Neural crest cell (in vitro differentiated cells): ENCODE results near the gene SSC4D. TPM values are rescaled to one million over a fixed set of nuclear protein-coding genes. Genes with fewer than 3 reads are reported as not detected.
"Not testable (repeated sequence)": the region's sequence is repeated elsewhere in the genome, so short reads cannot be mapped to it uniquely, and the experiment has no call there.

ENCODE experiments used
- DNase-seq: peaks from one replicate; pipeline ENCODE4 v3.0.0; 2021; ENCODE audit warnings: low read depth, mixed read lengths, low spot score
- H3K27ac Mint-ChIP-seq: one replicate; pipeline ENCODE4 v1.8.0; 2021; ENCODE audit warnings: mild to moderate bottlenecking, mixed read lengths; ENCODE audit not compliant: unreplicated experiment
- H3K27me3 Mint-ChIP-seq: 2 replicates; pipeline ENCODE4 v1.8.0; 2021; ENCODE audit warnings: low read depth, mild to moderate bottlenecking, mixed read lengths
- H3K36me3 Mint-ChIP-seq: 2 replicates; pipeline ENCODE4 v1.8.0; 2021; ENCODE audit warnings: low read depth, mild to moderate bottlenecking, mixed read lengths
- H3K4me1 Mint-ChIP-seq: 2 replicates; pipeline ENCODE4 v1.8.0; 2021; ENCODE audit warnings: mixed read lengths
- H3K4me3 Mint-ChIP-seq: one replicate; pipeline ENCODE4 v1.8.0; 2021; ENCODE audit warnings: mild to moderate bottlenecking, mixed read lengths
- H3K9me3 Mint-ChIP-seq: 2 replicates; pipeline ENCODE4 v1.8.0; 2021; ENCODE audit warnings: mixed read lengths
- CTCF ChIP-seq: fragments of 200-600 bp; sonication (generic); conservative IDR thresholded peaks from 2 replicates; pipeline ENCODE4 v1.5.0; 2021; ENCODE audit warnings: antibody characterized with exemption, mild to moderate bottlenecking
- long read RNA-seq: library from polyadenylated mRNA; unstranded; transcript quantifications from one replicate; pipeline ENCODE4 v2.0.0, GENCODE V29; 2020
- total RNA-seq: library from RNA; stranded (reverse); gene quantifications from 2 replicates; pipeline ENCODE4 v1.2.1, GENCODE V29; 2021

SSC4D gene
- 1.0 and 1.1 TPM in 2 replicates for total RNA-seq
- long read RNA-seq, partial matches to known transcripts = 1 of 1 reads
- long read RNA-seq, other reads (novel, unspliced or antisense) = 0 of 1 reads

DNA sequence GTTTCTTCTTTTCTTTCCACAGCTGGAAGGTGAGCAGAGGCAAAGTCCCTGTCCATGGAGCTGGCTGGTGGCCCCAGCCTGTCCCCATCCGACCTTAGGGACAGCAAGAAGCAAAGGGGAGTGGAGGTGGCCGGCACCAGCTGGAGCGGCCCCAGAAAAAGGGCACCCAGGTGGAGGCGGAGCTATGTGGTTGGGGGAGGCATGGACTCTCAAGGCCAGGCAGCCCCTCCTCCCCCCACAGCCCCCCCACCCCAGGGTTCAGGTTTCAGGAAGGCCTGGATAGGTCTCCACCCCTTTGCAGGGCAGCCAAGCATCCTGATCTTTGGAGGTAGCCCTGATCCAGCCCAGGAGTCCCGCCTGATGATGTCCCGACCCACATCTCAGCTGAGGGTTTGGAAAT is at the start of gene SSC4D:
Gene SSC4D, minus strand, starts transcription at position 161 of the 400 bp plus-strand sequence. CDS start 5,258 bp downstream, outside the sequence.
- Mint-ChIP-seq H3K36me3 (no peaks in the 10 kb centered on the region), H3K4me1 (peaks cover 9% of the 10 kb centered on the region), H3K27me3 (peaks cover 15% of the 10 kb centered on the region), H3K9me3 (no peaks in the 10 kb centered on the region), H3K27ac (no peak within 1 kb of the TSS), H3K4me3 (no peak within 1 kb of the TSS)
- DNase-seq = no peak
- no peak for TF ChIP-seq CTCF

- not testable (repeated sequence) for DNase-seq, H3K9me3 Mint-ChIP-seq, H3K27ac Mint-ChIP-seq, H3K27me3 Mint-ChIP-seq, H3K4me3 Mint-ChIP-seq, H3K36me3 Mint-ChIP-seq, H3K4me1 Mint-ChIP-seq
Observed at GRCh38 chr7:76458504-76458903, 49.0 kb upstream of the SSC4D start.

- not testable (repeated sequence) for DNase-seq, H3K27me3 Mint-ChIP-seq, H3K36me3 Mint-ChIP-seq, H3K4me3 Mint-ChIP-seq, H3K27ac Mint-ChIP-seq, H3K9me3 Mint-ChIP-seq, H3K4me1 Mint-ChIP-seq
Observed at GRCh38 chr7:76457017-76457416, 47.5 kb upstream of the SSC4D start.

DNA sequence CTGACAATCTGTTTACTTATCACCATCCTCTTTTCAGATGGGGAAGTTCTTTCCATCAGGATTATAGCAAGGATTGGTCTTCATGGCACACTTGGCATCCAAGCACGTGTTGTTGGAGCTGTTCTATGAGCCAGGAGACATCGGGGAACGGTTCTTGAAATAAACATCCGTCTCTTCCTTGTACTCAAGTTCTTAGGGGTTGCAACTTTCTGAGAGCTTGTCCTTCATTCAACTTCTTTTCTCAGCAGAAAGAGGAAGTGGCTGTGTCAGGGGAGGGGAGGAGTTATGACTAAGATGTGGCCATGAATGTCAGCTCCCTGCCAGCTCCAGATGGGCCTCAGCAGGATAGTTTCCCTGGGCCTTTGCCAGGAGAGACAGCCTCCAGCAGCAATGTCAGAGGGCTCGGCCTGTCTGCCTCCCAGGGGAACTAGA is 36.1 kb upstream of the SSC4D start:
- H3K9me3 Mint-ChIP-seq, DNase-seq, H3K4me3 Mint-ChIP-seq, H3K36me3 Mint-ChIP-seq, H3K27me3 Mint-ChIP-seq, H3K4me1 Mint-ChIP-seq: not testable (repeated sequence)
- H3K27ac Mint-ChIP-seq = peak overlapping the region; percentile 52

DNA sequence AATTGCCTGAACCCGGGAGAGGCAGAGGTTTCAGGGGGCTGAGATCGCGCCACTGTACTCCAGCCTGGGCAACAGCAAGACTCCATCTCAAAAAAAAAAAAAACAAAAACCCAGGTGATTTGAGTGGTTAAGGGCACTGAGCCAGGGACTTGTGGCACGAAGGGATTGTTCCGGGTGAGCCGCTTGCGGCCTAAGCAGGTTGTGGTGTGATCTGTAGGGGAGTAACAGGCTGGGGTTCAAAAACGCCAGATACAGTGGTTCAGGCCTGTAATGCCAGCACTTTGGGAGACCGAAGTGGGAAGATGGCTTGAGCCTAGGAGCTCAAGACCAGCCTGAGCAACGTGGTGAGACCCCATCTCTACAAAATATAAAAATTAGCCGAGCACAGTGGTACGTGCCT is 34.3 kb upstream of the SSC4D start:
- not testable (repeated sequence) for H3K9me3 Mint-ChIP-seq, H3K4me3 Mint-ChIP-seq, H3K27ac Mint-ChIP-seq, H3K4me1 Mint-ChIP-seq, H3K36me3 Mint-ChIP-seq, DNase-seq, H3K27me3 Mint-ChIP-seq

DNA sequence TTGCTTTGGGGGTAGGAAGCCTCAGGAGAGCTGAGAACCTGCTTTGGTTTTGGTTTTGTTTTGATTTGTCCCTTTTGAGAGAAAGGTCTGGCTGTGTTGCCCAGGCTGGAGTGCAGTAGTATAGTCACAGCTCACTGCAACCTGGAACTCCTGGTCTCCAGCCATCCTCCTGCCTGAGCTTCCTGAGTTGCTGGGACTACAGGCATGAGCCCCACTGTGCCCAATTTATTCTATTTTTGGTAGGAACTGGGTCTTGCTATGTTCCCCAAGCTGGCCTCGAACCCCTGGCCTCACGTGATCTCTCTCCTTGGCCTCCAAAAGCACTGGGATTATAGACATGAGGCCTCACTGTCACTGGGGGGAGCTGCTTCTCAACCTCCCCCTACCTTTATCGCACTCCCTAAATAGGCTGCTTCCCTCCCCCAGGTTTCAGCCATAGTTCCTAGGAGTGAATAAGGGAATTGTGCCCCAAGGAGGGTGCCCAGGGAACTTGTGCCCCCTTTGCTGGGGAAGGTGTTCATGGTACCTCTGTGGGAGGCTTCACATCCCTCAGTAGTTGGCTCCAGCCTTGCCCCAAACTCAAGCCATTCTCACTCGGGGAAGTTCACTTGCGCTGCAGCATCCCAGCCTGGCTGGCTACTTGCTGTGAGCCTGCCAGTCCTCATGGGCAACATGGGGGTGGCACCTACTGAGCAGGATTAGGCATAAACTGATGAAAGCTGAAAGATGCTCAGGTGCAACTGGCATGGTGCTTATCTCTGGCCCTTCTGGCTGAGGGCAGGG is 33.4 kb upstream of the SSC4D start:
- H3K9me3 Mint-ChIP-seq, DNase-seq, H3K27ac Mint-ChIP-seq, H3K27me3 Mint-ChIP-seq, H3K4me1 Mint-ChIP-seq, H3K36me3 Mint-ChIP-seq, H3K4me3 Mint-ChIP-seq: not testable (repeated sequence)

DNA sequence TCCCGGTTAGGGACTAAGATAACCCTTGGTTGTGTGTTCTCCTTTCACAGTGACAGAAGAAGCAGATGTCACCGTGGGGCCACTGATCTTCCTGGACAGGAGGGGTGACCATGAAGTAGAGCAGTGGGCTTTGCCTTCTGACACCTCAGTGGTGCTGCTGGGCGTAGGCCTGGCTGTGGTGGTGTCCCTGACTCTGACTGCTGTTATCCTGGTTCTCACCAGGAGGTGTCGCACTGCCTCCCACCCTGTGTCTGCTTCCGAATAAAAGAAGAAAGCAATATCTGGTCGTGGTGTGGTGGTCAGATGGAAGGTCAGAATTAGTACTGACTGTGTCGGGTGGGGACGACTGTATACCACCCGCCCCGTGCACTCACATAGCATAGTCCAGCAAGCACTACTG is 32.3 kb upstream of the SSC4D start:
- not testable (repeated sequence) for H3K36me3 Mint-ChIP-seq

GRCh38 chr7:76440404-76440803 is 30.9 kb upstream of the SSC4D start:
- DNase-seq, H3K36me3 Mint-ChIP-seq, H3K27me3 Mint-ChIP-seq: not testable (repeated sequence)

More for the DNA sequence above, 32.3 kb upstream of the SSC4D start:
- not testable (repeated sequence) for DNase-seq, H3K9me3 Mint-ChIP-seq, H3K27ac Mint-ChIP-seq, H3K27me3 Mint-ChIP-seq, H3K4me1 Mint-ChIP-seq, H3K4me3 Mint-ChIP-seq

GRCh38 chr7:76439120-76439888 is 29.8 kb upstream of the SSC4D start:
- DNase-seq, H3K4me3 Mint-ChIP-seq, H3K9me3 Mint-ChIP-seq, H3K27me3 Mint-ChIP-seq, H3K4me1 Mint-ChIP-seq, H3K27ac Mint-ChIP-seq, H3K36me3 Mint-ChIP-seq: not testable (repeated sequence)

More at GRCh38 chr7:76440404-76440803, 30.9 kb upstream of the SSC4D start:
- H3K4me3 Mint-ChIP-seq, H3K4me1 Mint-ChIP-seq, H3K9me3 Mint-ChIP-seq: not testable (repeated sequence)
- H3K27ac Mint-ChIP-seq = peak overlapping the region; percentile 19
